Glutamatergic neuron (in vitro differentiated cells): Measurements from ENCODE around the gene EPB41L1. TPM values are rescaled to one million over a fixed set of nuclear protein-coding genes. Genes with fewer than 3 reads are reported as not detected.
A peak's percentile ranks its signal among the peaks of the same experiment; 100 is the strongest.

ENCODE experiments used
- DNase-seq: peaks from one replicate; pipeline ENCODE4 v3.0.0; 2022
- H3K27ac Mint-ChIP-seq: one replicate; pipeline ENCODE4 v1.8.0; 2020; ENCODE audit warnings: mild to moderate bottlenecking, mixed read lengths, inconsistent platforms; ENCODE audit not compliant: unreplicated experiment
- H3K27me3 Mint-ChIP-seq: one replicate; pipeline ENCODE4 v1.8.0; 2020; ENCODE audit warnings: mild to moderate bottlenecking, moderate library complexity, mixed read lengths, inconsistent platforms; ENCODE audit not compliant: unreplicated experiment
- H3K36me3 Mint-ChIP-seq: one replicate; pipeline ENCODE4 v1.8.0; 2020; ENCODE audit warnings: mild to moderate bottlenecking, mixed read lengths, inconsistent platforms; ENCODE audit not compliant: unreplicated experiment
- H3K4me1 Mint-ChIP-seq: one replicate; pipeline ENCODE4 v1.8.0; 2020; ENCODE audit warnings: mild to moderate bottlenecking, low read depth, mixed read lengths, inconsistent platforms; ENCODE audit not compliant: unreplicated experiment
- H3K4me3 Mint-ChIP-seq: one replicate; pipeline ENCODE4 v1.8.0; 2020; ENCODE audit warnings: mild to moderate bottlenecking, mixed read lengths, inconsistent platforms; ENCODE audit not compliant: unreplicated experiment
- H3K9me3 Mint-ChIP-seq: one replicate; pipeline ENCODE4 v1.8.0; 2020; ENCODE audit warnings: mild to moderate bottlenecking, moderate library complexity, mixed read lengths, inconsistent platforms; ENCODE audit not compliant: unreplicated experiment
- CTCF ChIP-seq: fragments of 200-600 bp; sonication (generic); IDR thresholded peaks from one replicate; pipeline ENCODE4 v1.5.0; 2021; ENCODE audit not compliant: partially characterized antibody, unreplicated experiment
- total RNA-seq: library from RNA; stranded (reverse); fragmentation: NEBNext Ultra II Directional; extraction: Animal tissue kit (Norgen Biotek cat#: 25700); gene quantifications from one replicate; pipeline ENCODE4 v1.2.1, GENCODE V29; 2021; ENCODE audit not compliant: unreplicated experiment

Gene EPB41L1
- total RNA-seq, 1 donor from 2014 or later = 54.1 TPM

- DNase-seq = peak; percentile 87
- Mint-ChIP-seq H3K36me3 (peaks cover 8% of the 10 kb centered on the region), H3K4me1 (peaks cover 7% of the 10 kb centered on the region), H3K27ac (no peak overlapping the region), H3K9me3 (peaks cover 2% of the 10 kb centered on the region), H3K27me3 (peaks cover 5% of the 10 kb centered on the region), H3K4me3 (peak overlapping the region; percentile 56)
- peak; percentile 99 for TF ChIP-seq CTCF
Measured at GRCh38 chr20:36202891-36203338, 48.4 kb downstream of the EPB41L1 start.

- no peak for DNase-seq
Measured at GRCh38 chr20:36203861-36204260, 49.3 kb downstream of the EPB41L1 start.

GRCh38 chr20:36205026-36205425 is 50.5 kb downstream of the EPB41L1 start:
- Mint-ChIP-seq H3K27ac (no peak overlapping the region), H3K4me3 (no peak overlapping the region), H3K27me3 (peaks cover 5% of the 10 kb centered on the region), H3K9me3 (peaks cover 4% of the 10 kb centered on the region), H3K4me1 (peaks cover 3% of the 10 kb centered on the region), H3K36me3 (peaks cover 8% of the 10 kb centered on the region)
- no peak for TF ChIP-seq CTCF
- no peak for DNase-seq

More at GRCh38 chr20:36203861-36204260, 49.3 kb downstream of the EPB41L1 start:
- H3K4me1 Mint-ChIP-seq = peaks cover 5% of the 10 kb centered on the region
- peaks cover 4% of the 10 kb centered on the region for H3K9me3 Mint-ChIP-seq
- no peak overlapping the region for H3K4me3 Mint-ChIP-seq
- H3K36me3 Mint-ChIP-seq = peaks cover 8% of the 10 kb centered on the region
- H3K27me3 Mint-ChIP-seq = peaks cover 5% of the 10 kb centered on the region
- TF ChIP-seq CTCF = no peak
- no peak overlapping the region for H3K27ac Mint-ChIP-seq

- H3K4me1 Mint-ChIP-seq = no peaks in the 10 kb centered on the region
- peaks cover 4% of the 10 kb centered on the region for H3K9me3 Mint-ChIP-seq
- no peak overlapping the region for H3K27ac Mint-ChIP-seq
- TF ChIP-seq CTCF = no peak
- no peak overlapping the region for H3K4me3 Mint-ChIP-seq
- no peak for DNase-seq
- peaks cover 3% of the 10 kb centered on the region for H3K27me3 Mint-ChIP-seq
- H3K36me3 Mint-ChIP-seq = peaks cover 8% of the 10 kb centered on the region
Measured at GRCh38 chr20:36206068-36206467, 51.5 kb downstream of the EPB41L1 start.

GRCh38 chr20:36206641-36207040 is 52.1 kb downstream of the EPB41L1 start:
- peaks cover 3% of the 10 kb centered on the region for H3K27me3 Mint-ChIP-seq
- H3K27ac Mint-ChIP-seq = no peak overlapping the region
- H3K4me1 Mint-ChIP-seq = no peaks in the 10 kb centered on the region
- H3K9me3 Mint-ChIP-seq = peaks cover 4% of the 10 kb centered on the region
- no peak for DNase-seq
- H3K36me3 Mint-ChIP-seq = peaks cover 8% of the 10 kb centered on the region
- no peak for TF ChIP-seq CTCF
- no peak overlapping the region for H3K4me3 Mint-ChIP-seq
